NCI-H526 (cell line): Measurements from ENCODE around the gene PDE8A.

Experiments
- DNase-seq, 2 experiments: peaks; one replicate each; lab custom pipeline; 2025; lab: John Stamatoyannopoulos, UW

PDE8A gene

GRCh38 chr15:85031944-85032558 is 50.4 kb downstream of the PDE8A start:
- no peak for DNase-seq

DNA sequence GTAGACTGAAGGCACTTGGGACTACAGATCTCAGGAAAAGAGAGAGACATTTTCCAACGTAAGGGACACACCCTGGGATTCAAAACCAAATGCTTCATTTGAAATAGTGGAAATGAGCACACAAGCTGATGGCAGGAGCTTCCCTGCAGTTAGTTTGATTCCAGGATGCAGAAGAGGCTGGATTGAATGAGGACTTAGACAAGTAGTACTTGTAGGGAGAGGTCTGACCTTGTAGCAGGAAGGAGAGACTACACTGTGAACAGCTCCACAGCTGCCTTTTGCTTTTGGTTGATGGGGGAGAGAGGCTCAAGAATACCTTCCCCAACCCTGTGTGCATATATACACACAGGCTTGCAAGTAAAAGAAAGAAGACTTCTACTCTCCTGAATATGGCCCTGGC is 51.5 kb downstream of the PDE8A start:
- DNase-seq = no peak

DNA sequence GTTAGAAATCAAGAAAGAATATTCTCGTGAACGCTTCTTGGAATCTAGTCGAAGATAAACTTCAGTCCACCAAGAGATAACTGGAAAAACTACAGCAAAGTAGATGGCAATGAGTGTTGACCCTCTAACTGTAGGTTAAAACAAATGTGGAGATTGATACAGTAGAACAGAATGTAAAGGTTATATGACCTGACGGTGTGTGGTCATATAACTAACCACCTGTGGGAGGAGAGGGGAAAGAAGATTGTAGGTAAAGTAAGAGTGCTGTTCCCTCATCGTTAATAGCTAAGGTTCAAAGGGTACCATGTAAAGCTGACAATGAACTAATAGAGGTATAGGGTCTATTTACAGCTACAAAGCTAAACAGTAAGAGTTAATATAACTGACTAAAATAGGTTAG is 52.6 kb downstream of the PDE8A start:
- DNase-seq = no peak

DNA sequence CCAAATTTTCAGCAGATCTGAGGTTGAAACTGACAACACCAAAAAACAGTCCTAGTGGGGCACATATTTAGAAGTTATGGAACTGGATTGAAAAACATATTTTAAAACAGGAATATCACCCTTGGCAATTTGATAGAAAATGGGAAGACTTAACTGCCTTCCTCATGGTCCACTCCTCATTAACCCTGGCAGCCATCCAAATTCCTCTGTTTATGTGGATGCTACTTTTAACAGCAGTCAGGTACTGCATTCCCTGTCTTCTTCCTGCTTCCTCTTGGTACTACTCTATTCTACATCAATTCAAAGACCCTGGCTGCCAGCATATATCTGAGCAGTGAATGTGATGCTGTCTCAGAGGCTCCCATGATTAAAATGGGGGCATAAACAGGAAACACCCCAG is 54.3 kb downstream of the PDE8A start:
- DNase-seq = no peak

DNA sequence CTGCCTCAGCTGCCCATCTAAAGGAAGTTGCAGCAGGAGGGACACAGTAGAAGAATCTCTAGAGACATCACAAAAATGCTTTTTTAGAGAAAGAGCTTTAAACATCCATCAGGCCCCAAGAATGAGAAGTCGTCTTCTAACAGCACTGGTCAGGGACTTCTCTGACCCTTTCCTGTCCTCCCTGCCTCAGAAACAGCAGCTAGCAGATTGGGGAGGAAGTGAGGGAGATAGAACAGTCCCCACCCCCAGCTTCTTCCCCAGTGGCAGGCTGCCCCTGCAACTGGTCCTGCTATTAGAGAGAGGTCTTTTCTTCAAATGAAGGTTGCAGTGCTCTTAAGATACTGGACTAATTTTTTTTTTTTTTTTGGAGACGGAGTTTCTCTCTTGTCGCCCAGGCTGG is 55.1 kb downstream of the PDE8A start:
- DNase-seq = no peak

DNA sequence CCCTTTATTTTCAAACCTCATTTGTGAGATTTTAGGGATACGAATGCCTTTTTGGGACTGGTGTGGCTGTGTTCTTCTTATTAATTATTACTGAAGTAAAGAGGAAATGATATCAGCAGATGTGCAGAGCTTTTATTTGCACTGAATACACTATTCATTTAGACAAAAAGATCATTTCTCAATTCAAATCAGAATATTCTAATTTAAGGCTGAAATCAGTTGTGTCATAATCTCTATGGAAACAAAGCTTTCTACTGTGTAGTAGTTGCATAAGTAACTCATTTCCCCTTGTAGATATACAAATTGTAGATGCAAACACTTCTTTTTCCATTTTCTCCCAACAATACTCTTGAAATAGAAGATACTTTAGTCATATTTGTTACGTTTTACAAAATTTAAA is 56.0 kb downstream of the PDE8A start:
- no peak for DNase-seq

- DNase-seq = no peak
These were observed 59.6 kb downstream of the PDE8A start for GRCh38 chr15:85041230-85041629.

DNA sequence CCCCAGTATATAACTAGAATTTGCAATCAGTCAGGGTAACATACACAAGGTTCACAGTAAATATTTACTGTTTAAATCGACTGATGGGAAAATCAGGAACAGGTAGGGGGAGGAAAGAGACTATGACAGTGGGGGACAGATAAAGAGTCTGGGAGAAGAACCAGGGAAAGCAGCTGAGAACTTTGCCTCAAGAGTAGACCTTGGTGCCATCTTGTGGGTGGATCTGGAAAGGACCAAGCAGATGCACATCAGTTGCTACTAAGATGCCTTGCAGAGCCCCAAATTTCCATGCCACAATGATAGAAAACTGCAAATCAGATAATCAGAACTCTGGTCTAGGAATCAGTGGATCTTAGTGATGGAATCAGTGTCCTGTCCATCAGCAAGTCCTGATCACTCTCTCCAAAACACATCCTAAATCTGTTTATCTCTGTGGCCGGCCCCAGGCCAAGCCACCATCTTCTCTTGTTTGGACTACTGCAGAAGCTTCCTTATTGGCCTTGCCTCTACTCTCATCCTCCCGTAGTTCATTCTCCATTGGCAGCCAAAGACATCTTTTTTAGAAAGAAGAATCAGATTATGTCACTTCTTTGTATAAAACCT is 62.7 kb downstream of the PDE8A start:
- peak; percentile 27 to 62 for DNase-seq

DNA sequence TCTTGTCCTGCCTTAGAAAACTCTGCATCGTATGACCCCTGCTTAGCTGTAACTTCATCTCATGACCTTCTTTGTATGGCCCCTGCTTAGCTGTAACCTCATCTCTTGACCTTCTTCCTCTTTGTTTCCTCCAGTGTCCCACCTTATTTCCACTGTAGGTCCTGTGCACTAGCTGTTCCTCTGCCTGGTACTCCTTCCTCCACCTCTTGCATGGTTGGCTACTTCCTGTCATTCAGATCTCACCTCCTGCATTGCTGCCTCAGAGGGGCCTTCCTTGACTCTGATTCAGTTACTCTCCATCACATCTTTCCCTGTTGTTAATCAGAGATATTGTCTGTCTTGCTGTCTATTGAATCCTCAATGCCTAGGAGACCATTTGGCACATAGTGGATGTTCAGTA is 63.2 kb downstream of the PDE8A start:
- no peak for DNase-seq

DNA sequence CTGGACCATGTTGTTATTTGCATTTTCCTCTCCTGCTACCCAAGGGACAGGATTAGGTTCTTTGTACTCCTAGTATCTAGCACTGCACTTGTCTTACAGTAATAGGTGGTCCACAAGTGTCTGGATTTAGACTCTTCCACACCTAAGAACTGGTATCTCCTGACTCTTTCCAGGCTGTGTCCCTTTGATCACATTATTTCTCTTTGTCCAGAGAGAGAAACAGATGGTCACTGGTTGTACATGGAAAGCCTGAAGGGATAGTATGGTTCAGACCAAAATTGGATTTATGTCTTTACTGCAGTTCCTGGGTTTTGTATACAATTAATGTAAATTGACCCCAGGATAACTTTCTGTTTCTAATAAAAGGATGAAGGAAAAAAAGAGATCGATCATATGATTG is 64.0 kb downstream of the PDE8A start:
- DNase-seq = no peak

GRCh38 chr15:85047271-85047948 is 65.8 kb downstream of the PDE8A start:
- DNase-seq = no peak

DNA sequence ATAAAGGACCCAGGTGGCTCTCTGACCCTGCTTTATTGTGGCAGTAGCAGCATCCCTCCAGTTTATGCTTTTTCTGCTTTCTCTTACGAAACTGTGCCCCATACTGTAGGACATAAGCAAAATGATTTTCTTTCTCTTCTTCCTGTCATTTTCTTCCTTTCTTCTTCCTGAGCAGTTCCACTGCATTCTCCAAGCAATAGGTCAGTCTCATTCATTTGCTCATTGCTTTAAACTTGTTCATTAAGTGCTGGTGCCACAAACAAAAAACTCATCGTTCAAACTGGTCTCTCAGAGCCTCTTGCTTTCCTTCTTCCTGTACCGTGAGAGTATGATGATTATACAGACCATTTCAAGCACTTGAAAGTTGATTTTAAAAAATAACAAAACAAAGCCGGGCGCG is 66.8 kb downstream of the PDE8A start:
- DNase-seq = no peak

DNA sequence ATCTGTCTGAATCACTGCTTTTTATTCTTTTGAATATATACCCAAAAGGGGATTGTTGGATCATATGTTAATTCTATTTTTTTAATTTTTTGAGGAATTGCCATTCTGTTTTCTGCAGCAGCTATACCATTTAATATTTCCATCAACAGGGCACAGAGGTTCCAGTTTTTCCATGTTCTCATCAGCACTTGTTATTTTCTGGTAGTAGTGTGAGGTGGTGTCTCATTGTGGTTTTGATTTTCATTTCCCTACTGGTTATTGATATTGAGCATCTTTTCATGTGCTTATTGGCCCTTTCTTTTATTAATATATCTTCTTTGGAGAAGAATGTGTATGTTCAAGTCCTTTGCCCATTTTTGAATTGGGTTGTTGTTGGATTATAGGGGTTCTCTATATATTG is 68.1 kb downstream of the PDE8A start:
- DNase-seq = no peak

- no peak for DNase-seq
These were observed 78.1 kb downstream of the PDE8A start for GRCh38 chr15:85059734-85060133.

DNA sequence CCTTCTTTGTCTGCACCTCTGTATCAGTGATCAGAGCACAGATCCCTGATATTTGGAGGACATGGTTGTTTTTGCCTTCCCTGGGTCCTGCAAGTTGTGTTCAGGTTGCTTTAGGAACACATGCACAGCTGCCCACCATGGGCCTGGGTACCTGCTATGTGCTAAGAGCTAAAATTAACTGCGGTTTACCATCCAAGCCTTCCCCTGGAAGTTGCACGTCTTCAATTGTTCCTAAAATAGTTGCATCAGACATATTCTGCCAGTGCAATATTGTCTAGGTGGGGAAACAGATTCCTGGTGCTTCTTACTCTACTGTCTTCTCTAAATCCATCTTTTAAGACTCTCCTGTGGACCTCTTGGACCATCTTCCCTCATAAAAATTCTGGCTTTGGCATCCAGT is 80.9 kb downstream of the PDE8A start:
- DNase-seq = no peak

DNA sequence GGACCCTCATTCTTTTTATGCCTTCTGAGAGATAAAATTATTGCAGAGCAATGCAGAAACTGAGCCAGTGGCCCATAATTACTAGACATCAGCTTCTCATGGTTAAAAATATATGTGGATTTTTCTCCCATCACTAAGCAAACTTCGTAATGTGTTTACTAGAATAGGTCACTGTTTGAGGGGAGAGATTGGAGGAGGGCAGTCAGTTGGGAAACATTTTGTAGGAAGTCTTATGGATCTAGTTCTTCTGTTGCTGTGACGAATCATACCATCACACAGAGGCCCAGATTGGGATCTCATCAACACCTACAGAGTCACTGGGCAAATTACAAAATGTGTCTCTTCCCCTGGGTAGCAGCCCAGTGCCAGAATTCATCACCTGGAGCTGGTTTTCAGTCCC is 81.4 kb downstream of the PDE8A start:
- DNase-seq = no peak

GRCh38 chr15:85063522-85064079 is 81.9 kb downstream of the PDE8A start:
- no peak for DNase-seq

- DNase-seq = no peak
These were observed 83.1 kb downstream of the PDE8A start for GRCh38 chr15:85064710-85065109.

DNA sequence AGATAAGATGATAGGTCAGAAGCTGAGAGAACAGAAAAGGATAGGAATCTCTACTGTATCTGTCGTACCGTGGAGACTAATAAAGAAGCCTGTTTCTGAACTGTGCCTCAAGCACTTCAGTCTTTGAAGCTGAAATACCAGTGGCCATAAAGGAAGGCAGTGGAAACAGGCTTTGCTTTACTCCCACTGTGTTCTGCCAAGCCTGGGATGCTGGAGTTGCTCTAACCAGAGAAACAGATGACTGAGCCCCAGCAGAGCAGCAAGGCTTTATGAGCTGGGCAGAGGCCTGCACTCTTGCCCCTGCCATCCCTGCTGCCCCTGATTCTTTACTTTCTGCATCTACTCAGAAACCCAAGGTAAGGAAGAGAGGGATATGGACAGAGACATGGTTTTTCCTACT is 89.4 kb downstream of the PDE8A start:
- DNase-seq = no peak

GRCh38 chr15:85071504-85071903 is 89.8 kb downstream of the PDE8A start:
- no peak for DNase-seq

DNA sequence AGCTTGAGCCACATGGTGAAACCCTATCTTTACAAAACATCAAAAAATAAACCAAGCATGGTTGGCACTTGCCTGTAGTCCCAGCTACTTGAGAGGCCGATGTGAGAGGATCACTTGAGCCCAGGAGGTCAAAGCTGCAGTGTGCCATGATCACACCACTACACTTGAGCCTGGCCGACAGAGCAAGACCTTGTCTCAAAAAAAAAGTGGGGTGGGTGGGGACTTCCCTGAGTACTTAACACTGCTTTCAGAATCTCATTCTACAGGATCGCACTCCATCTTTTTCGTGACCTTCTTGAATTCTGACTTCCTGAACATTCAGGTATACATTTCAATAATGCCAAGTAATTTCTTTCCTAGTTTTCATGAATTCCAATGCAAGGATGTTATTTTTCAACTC is 91.3 kb downstream of the PDE8A start:
- DNase-seq = no peak

DNA sequence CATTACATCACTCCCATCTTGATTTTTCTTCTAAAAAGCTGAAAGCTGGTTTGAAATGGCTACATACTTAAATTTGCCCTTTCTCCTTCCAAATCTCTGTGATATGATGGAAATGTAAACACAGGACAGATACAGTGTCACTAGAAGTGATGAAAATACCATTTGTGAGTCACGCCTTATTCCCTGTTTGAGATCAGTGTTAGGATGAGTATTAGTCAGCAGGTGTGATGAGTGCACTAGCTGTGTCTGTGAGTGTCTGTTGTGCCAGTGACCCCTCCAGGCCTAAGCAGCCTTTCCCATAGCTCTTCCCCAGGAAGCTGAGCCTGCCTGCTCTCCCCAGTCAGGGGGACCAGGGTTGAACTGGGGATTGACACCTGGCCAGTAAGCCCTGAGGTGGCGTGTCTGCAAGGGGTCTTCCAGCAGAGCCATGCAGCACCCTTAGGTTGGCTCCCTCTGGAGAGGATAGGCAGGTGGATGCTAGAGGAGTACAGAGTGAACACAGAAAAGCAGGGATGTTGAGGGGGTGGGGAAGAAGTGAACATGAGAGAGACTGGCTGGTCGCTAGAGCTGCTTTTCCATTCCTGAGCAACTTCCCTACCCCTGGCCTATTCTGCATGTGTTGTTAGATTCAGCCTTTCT is 92.0 kb downstream of the PDE8A start:
- no peak for DNase-seq

DNA sequence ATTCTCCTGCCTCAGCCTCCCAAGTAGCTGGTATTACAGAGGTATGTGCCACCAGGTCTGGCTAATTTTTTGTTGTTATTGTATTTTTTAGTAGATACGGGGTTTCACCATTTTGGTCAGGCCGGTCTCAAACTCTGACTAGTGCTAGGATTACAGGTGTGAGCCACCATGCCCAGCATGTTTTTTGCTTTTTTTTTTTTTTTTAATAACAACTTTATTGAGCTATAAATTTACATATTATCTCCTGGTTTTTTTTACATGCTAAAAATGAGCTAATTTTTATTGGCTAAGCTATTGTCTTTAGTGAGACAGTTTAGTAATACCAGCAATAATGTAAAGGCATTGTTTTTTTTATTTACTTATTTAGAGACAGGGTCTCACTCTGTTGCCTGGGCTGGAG is 105.2 kb downstream of the PDE8A start:
- no peak for DNase-seq
